CMK (cell line): Measurements from ENCODE around the gene ICA1L.
"Not testable (repeated sequence)": the region's sequence is repeated elsewhere in the genome, so short reads cannot be mapped to it uniquely, and the experiment has no call there.

Experiments used
- DNase-seq: peaks from one replicate; pipeline ENCODE4 v3.0.0-alpha.2; 2010; ENCODE audit warnings: low read depth

ICA1L gene

GRCh38 chr2:202871300-202872141 lies at the start of gene ICA1L:
TSS of gene ICA1L (minus strand) at chr2:202871766. CDS start at chr2:202829009, 42,757 bp downstream.
- peak; percentile 37 for DNase-seq

- DNase-seq: no peak
Observed at GRCh38 chr2:202918860-202919259, 47.3 kb upstream of the ICA1L start.

GRCh38 chr2:202912342-202913201 lies 41.0 kb upstream of the ICA1L start:
- not testable (repeated sequence) for DNase-seq

- DNase-seq: peak; percentile 82
Observed at GRCh38 chr2:202911512-202912341, 40.2 kb upstream of the ICA1L start, which contains the start of the genes CARF and WDR12. TSS of gene CARF (plus strand) at chr2:202912275. CDS start at chr2:202941903, 29,628 bp downstream. TSS of gene WDR12 (minus strand) at chr2:202911673. CDS start at chr2:202911476, 197 bp downstream.

GRCh38 chr2:202911203-202911511 lies 39.6 kb upstream of the ICA1L start:
- DNase-seq: no peak

GRCh38 chr2:202910698-202911097 lies 39.1 kb upstream of the ICA1L start:
- DNase-seq: no peak

GRCh38 chr2:202910250-202910649 lies 38.7 kb upstream of the ICA1L start:
- DNase-seq: not testable (repeated sequence)

GRCh38 chr2:202909394-202910192 lies 38.0 kb upstream of the ICA1L start:
- no peak for DNase-seq

- DNase-seq: no peak
Observed at GRCh38 chr2:202908186-202908585, 36.6 kb upstream of the ICA1L start.

- not testable (repeated sequence) for DNase-seq
Observed at GRCh38 chr2:202905507-202905906, 33.9 kb upstream of the ICA1L start.

GRCh38 chr2:202885190-202885589 lies 13.6 kb upstream of the ICA1L start:
- DNase-seq: no peak

GRCh38 chr2:202883987-202884675 lies 12.6 kb upstream of the ICA1L start:
- DNase-seq: no peak

- DNase-seq: no peak
Observed at GRCh38 chr2:202881570-202881969, 10.0 kb upstream of the ICA1L start.

- no peak for DNase-seq
Observed at GRCh38 chr2:202877699-202878098, 6.1 kb upstream of the ICA1L start.

GRCh38 chr2:202870431-202871299 lies 901 bp downstream of the ICA1L start:
- no peak for DNase-seq

GRCh38 chr2:202861987-202862386 lies 9.6 kb downstream of the ICA1L start:
- no peak for DNase-seq

GRCh38 chr2:202858601-202859000 lies 13.0 kb downstream of the ICA1L start:
- DNase-seq: no peak

- not testable (repeated sequence) for DNase-seq
Observed at GRCh38 chr2:202849343-202849742, 22.2 kb downstream of the ICA1L start.

GRCh38 chr2:202848813-202849212 lies 22.8 kb downstream of the ICA1L start:
- DNase-seq: no peak
